GM12892 (cell line): Measurements from ENCODE around the gene DAB2IP.

Experiments used
- POLR2A ChIP-seq: IDR thresholded peaks from 2 replicates; pipeline ENCODE4 v1.6.1; 2011; ENCODE audit warnings: low read depth, low read length, control low read depth
- POLR2AphosphoS5 ChIP-seq: IDR thresholded peaks from 2 replicates; pipeline ENCODE4 v1.6.1; 2011; ENCODE audit warnings: low read depth, low read length, control low read depth
- TAF1 ChIP-seq: IDR thresholded peaks from 2 replicates; pipeline ENCODE4 v1.6.1; 2011; ENCODE audit warnings: low read depth, mild to moderate bottlenecking, control low read depth, low read length, borderline replicate concordance

DNA sequence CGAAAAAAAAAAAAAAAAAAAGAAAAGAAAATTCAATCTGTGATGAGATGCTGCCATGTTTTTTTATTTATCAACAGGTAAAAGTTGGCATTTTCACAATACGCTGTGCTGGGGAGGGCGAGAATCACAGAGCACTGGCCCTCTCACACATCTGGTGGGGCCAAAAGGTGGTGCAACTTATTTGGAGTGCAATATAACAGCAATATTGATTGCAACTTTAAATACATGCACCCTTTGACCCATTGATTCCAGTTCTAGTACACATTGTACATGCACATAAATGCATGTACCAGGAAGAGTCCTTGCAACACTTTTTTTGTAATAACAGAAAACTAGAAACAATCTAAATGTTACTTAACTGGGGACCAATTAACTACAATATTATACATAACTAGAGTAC, 159.1 kb downstream of the DAB2IP start:
- no peak for TF ChIP-seq POLR2A
- TF ChIP-seq POLR2AphosphoS5: no peak
- TF ChIP-seq TAF1: no peak
